Measurements from ENCODE around the gene PLCB4.

PLCB4 gene

DNA sequence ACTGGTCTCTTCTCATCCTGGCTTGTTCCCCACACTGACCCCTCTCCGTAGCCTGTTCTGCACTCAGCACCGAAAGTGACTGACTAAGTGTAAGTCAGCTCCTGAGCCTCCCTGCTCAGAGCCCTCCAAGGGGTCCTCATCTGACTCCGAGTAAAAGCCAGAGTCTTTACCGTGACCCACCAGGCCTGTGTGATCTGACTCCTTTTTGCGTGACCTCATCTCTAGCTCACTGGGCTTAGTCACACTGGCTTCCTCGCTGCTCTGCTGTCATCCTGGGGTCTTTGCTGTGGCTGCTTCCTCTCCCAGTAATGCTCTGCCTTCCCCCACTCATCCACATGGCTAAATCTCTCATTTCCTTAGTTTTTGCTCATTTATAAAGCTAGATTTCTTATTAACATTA is 116.6 kb downstream of the PLCB4 start:
- DNase-seq = no peak

DNA sequence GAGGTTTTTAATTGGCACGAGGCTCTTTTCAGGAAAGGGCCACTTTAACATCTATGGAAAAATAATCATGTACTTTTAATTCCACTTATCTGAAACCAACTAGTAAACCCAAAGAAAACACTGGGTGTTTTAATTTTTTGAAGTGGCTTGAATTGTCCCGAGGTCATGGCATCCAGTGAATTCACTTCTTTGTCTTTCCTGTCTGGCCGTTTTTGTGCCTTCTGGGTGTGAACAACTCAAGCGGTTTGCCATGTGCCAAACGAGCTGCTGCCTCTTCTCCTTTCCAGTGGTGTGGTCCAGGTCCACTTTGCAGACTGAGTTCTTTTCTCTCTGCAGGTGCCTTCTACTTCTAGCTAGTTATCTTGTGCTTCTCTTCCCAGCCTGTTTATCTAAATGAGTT is 117.5 kb downstream of the PLCB4 start:
- peak; percentile 4 for DNase-seq

DNA sequence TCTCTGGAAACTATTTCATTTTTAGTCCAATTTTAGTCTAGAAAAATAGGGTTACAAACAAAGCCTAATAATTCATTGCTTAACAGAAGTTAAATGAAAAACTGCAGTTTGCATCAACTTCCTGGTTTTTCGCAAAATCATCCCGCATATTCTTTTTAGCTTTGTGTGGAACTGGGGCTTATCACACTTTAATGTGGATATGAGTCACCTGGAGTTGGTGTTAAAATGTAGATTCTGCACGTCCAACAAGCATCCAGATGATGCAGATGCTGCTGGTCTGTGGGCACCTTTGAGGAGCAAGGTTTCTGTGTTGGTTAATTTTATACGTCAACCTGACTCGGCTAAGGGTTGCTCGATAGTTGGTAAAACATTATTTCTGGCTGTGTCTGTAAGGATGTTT is 126.1 kb downstream of the PLCB4 start:
- DNase-seq = no peak

DNA sequence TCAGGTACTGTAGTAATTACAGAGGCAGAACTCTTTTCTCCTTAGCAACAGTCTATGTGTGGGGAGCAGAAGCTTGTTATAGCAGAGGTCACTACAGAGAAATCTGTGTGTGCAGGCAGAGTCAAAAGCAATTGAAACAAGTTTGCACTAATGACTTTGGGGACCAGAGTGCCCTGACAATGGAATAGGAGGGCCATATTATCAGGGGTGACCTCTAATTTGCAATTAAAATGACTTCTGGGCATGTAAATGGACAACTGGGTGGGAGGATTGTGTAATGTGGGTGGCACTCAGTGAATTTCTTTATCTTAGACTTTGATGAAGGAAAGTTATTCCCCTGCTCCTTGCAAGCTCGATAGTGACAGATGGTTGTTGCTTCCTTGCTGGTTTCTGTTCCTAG is 127.2 kb downstream of the PLCB4 start:
- DNase-seq = no peak

DNA sequence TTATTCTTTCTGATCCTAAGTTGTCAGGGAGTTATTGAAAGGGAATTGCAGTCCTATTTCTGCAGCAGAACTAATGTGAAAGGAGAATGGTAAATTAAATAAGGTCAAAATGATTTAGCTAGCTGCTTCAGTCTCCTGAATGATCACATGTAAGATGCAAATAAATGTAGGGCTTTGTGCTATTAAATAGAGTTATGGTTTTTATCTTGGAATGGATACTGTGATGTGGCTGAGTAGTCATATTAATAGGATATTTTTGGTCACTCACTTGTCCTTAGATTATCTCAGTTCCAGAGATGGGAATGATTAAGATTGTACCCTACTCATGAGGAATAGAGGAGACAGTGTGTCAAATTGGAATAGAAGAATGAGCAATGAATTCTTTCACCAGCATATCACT is 129.6 kb downstream of the PLCB4 start:
- DNase-seq = no peak

DNA sequence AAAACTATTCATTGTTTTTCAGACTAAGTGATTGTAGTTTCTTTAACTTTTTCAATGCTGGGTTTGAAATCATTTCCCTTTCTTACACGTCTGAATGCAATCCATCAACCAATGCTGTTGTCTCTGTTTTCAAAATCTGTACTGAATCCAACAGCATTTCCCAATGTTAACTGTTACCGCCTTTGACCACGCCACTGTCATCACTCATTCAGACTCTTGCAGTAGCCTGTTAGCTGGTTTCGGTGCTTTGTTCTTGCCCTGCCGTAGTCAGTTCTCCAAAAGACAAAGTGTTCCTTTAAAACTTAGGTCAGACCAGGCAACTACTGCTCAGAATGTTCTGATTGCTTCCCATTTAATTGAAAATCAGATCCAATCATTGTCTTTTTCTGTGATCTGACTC is 131.3 kb downstream of the PLCB4 start:
- DNase-seq = no peak

DNA sequence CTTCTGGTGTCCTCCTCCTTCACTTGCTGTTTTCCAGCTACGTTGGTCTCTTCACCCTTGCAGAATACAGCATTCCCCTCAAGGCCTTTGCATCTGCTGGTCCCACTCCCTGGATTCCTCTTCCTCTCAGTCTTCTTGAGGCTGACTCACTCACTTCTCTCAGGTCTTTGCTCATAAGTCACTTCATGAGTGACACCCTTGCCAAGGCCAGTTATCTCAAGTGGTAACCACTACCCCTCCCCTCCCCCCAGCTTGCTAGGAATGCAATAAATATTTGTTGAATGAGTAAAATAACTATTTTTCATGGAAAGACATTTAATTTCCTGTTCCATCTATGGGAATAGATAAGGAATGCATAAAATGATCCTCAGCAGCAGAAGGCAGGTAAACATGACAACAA is 131.7 kb downstream of the PLCB4 start:
- no peak for DNase-seq

DNA sequence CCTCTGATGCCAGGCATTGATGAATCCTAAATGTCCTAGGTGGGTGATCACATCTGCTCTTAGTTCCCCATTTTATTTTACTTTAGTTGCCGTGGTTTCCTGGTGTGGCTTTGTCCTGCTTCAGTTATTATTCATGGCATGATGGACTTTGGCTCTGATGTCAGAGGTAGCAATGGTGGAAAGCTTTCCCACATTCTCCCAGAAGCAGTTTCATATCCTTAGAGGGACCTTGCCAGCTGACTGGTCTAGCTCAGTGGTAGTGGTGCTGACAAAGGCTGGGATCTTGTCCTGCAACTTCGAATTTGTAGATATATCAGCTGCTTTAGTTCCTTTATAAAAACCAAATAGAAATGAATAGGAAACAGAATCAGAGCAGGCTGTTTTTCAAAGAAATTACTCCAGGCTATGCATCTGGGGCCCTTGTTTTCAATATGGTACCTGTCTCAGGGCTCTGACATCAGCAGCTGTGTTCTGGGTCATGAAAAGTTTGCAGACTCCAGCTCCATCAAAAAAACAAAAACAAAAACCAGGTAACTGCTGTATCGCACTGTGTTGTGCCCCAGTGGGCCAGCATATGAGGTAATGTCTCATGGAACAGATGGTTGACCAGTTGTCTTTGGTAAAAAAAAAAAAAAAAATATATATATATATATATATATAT is 133.7 kb downstream of the PLCB4 start:
- no peak for DNase-seq

DNA sequence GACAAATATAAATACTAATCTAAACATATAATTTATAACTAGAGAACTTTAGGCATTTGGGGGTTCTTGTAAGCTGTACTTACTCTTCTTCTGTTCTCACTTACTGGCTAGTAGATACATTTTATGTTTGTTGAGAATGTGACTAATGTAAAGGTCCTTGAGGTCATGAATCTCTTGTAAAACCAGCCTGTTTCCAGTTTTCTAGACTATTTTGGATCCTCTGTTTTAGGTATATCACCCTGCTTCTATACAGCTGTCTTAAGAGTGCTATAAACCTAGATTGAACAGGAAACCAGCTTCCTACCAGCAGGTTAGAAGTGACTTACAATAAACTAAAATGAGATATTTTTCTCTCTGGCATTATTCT is 134.2 kb downstream of the PLCB4 start:
- DNase-seq = no peak

DNA sequence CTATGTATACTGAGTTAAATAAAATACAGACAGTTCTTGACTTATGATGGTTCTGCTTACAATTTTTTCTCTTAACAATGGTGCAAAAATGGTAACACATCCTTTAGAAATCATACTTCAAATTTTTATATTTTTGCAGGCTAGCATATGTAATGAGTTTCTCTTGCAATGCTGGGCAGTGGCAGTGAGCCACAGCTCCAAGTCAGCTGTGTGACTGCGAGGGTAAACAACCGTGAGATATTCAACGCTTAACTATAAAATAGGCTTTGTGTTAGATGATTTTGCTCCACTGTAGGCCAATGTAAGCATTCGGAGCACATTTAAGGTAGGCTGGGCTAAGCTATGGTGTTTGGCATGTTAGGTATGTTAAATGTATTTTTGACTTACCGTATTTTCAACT is 136.1 kb downstream of the PLCB4 start:
- DNase-seq = no peak

DNA sequence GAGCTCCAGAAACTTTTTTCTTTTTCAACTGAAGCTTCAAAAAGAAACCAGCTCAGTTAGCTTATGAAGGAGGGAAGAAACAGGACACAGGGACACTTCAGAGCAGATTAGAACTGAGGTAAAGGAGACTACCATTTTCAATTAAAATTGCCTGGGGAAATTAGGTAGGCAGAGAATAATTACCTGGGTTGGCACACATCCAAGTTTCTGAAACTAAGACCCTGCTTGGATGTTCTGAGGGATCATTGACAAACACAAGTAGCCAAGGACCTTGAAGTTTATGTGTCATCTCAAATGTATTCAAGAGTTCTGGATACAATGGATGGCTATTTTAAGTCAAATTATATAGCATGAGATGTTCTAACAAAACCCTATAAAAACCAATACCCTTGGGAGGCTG is 137.6 kb downstream of the PLCB4 start:
- DNase-seq = no peak

DNA sequence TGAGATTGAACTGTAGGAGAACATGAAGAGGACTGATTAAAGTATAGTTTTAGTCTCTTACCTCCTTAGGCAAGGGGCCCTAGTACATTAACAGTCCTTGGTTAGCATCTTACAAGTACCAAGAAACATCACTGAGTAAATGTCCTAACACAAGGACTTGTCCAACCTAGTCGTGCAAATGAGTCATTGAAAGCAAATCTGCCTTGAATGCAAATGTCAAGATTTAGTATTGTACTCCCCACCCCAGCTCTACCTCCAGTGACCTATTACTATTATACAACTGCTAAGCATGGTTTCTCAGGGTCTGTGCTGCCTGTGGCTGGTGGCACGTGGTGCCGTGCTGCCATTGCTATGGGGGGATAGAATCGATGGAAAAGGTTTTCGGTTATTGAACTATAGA is 138.4 kb downstream of the PLCB4 start:
- no peak for DNase-seq

DNA sequence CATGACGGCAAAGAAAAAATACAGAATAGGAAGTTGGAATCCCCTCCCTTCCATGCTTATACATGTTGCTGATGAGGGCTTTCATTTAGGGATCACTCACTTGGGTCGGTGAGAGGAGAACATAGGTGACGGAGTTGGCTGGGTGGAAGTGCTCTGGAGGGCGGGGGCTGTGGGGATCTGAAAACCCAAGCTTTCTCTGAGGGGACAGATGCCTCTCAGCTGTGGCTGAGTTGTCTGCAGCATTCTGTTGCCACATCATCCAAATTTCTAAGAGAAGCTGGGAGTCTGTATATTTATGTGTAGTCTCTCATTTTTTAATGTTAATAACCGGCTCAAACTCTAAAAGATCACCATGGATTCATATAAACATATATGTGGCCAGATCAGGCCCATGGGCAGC is 141.5 kb downstream of the PLCB4 start:
- DNase-seq = no peak

DNA sequence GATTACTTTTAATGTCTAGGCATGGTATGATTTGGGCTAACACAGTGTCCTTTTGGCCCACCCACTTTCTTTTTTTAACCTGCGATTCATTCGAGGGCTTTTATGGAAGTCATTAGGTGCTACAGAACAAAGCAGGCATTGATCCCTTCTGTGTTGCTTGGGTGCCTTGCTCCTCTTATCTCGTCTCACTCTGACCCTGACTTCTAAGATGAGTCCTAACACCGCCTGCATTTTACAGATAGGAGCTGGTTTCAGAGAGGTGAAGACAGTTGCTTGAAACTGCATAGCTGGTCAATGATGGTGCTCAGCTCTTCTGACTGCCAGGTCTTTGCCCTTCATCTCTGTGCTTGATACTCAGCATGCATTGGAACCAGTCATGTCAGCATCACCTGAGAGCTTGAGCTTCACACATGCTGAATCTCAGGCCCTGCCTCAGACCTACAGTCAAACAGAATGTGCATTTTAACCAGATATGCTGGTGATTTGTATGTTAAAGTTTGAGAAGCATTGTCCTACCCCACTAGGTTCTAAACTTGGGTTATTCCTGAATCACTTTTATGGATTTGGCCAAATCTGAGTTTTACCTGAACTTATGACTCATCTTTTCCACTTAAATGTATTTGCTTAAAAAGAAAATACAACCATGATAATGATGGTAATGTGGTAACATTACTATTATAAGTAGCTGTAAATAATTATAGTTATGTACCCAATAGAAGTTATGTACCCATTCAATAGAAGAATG is 142.3 kb downstream of the PLCB4 start:
- no peak for DNase-seq

DNA sequence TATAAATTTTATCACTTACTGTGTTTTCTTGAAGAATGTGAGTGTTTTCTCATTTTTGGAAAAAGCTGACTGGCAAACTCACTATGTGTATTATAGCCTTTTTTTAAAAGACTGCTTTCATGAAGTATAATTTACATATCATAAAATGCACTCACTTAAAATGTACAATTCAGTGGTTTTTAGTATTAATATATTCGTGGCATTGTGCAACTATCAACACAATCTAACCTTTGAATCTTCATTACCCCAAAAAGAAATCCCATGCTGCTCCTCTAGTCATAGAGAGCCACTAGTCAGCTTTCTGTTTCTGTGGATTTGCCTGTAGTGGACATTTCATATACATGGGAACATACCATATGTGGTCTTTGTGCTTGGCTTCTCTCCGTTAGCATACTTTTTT is 143.8 kb downstream of the PLCB4 start:
- DNase-seq = no peak

DNA sequence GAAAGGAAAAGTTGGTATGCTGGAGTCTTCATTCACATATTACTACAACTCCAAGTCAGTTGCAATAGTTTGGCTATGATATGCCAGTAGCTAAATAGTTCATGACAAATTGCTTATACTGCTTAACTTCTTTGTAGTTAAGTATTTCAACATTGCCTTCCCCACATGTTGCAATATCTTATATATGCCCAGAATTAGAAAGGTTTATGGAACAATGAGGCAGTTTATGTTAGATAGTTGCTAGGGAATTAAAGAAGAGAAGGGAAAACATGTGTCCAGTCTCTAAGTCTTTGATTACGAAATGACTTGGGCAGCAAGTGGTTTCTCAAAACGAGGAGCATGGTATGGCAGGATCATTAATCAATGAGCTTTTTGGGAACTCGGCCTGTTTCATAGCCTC is 145.8 kb downstream of the PLCB4 start:
- DNase-seq = no peak

DNA sequence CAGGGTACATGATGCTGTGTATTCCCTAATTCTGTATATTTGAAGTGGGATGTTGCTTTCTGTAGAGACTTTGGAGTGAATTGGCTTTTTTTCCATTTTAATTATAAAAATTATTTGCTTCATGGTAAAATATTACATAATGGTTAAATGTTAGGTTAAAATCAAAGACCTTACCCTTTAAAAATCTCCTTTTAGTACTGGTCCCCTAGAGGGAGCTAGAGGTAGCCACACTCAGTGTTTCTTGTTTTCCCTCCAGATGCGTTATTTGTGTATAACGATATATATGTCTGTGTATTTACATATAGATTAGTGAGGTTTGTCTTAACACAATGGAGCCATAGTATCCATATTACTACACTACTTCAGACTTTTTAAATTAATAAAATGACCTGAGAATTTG is 146.7 kb downstream of the PLCB4 start:
- DNase-seq = no peak

DNA sequence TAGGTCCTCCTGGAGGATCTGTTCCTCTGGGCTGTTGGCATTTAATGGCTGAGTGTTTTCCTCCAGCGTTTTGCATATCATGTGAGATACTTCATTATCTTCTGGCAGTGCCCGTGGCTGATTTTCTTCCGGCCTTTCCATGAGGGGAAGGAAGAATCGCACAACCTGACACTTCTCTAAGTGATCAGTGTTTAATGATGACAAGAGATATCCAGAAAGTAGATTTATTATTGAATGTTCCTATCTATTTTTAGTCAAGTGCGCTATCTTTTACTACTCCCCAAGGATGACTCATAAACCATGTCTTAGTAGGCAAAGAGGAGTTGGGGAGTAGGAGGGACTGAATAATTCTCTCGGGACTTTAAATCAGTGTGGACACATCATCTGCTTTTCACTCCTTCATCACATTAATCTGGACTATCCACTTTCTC is 149.7 kb downstream of the PLCB4 start:
- DNase-seq = no peak

DNA sequence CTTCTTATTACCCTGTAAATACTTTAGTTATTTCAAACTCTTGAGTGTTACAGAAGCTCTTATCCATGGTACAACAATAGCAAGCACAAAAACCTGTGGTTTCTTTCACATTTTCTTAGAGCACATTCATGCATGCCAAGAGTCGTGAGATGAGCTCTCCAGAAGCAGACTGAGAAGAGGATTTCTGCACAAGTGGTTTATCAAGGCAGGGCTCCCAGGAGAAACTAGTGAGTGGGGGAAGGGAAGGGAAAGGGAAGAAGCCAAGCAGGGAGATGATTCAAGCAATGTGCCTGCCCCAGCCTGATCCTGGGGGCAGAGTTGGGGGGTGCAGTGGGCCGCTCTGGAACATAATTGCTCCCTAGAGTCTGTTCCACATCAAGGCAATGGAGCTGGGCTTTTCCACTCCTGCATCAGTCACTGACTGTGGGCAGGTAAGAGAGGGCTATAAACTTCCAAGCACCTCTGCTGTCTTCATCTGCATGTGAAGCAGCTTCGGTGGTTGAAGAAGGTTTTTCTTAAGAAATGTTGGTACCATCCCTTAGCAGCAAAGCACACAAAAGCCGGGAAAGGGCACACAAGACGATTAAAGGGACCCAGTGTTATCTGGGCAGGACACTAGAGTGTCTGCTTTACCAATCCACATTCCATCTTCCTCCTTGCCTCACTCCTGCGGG is 152.1 kb downstream of the PLCB4 start:
- no peak for DNase-seq

DNA sequence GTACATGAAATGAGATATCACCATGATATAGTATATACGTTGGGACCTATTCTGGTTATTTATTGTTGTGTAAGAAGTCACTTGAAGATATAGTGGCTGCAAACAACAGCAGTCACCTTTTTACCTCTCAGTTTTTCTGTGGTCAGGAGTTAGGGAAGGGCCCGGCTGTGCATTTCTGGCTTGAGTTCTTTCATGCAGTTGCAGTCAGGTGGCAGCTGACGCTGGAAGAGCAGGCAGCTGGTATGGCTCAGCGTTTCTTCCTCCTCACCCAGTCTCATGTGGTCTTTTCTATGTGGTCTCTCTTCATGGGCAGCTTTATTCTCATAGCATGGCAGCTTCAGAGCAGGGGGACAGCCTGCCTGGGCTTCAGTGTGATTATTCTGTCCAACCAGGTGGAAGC is 154.4 kb downstream of the PLCB4 start:
- DNase-seq = no peak

DNA sequence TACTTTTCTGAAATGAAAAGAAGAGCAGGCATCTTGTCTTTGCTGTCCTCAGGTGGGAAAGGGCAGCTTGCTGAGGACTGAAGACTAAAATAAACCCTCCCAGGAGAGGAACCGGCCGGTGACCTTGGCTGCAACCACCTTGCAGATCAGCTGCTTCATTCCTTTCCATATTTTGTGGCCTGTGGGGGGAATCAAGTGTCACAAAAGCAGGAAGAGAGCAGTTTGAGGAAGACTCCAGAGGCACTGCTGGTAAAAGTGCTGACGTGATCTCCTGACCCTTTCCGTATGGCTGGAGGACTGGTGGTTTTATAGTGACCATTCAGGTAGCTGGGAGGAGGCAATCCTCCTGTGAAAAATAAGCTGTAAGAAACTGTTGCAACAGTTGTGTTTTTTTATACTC is 157.0 kb downstream of the PLCB4 start:
- no peak for DNase-seq

DNA sequence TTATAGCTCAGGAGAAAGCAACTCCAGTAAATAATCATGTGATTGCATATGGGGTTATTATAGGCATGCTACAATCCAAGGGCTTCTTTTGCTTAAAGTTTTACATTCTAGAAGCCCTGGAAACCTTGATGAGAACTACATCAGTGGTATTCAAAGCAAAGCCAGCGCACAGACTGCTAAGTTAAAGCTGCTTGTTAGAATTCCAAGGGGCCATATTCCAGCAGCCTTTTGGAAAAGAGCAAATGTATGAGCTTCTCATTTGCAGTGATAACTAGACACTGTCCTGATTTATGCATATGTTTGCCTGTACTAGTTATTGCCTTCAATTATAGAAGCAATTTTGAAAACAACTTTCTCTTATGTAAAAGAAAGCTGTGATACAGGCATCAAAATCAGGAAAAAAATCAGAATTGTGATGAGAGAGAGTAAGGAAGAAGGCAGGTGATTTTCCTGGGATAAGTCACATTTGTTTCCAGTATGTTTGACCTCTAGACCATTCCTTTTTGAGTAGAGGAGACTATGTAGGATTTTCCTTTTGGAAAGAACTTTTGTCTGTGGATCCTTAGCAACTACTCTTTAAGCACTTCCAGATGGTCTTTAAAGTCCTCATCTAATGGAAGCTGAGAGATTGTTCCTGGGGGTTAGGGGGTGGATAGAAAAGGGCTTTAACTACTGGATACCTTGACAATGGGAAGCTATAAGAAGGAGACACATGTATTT is 159.2 kb downstream of the PLCB4 start:
- no peak for DNase-seq

DNA sequence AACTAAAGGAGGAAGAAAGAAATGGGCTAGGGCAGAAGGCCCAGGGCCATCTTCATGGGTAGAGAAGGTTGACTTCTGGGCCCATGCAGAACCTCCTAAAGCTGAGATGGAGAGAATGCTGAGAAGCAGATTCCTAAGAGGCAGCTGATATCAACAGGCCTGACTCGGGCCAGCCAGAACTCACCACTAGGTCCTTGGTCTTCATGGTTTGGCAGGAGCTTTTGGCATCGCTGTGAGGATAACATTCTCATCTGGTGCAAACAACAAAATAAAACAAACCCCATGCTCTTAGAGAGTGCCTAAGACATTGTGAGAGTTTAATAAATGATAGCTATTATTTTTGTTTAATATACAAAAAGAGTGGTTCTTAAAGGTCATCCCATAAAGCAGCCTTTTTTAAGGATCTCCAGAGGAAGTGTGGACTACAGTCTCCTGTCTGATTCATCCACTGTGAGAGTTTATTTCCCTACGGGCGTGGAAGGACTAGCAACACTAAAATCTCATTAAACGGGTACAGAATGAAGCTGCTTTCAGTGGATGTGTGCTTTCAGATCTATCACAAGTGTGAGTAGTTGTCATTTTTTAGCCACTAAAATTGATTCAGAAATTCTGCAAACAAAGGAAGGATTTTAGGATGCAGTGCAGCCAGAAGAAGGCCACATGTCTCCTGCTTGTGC is 160.0 kb downstream of the PLCB4 start:
- no peak for DNase-seq

Measured in NCI-H1092 (cell line).